Thyroid gland (tissue), 4 donors: ENCODE results near the gene DLGAP4. TPM values are rescaled to one million over a fixed set of nuclear protein-coding genes. Genes with fewer than 3 reads are reported as not detected.

ENCODE experiments used
- DNase-seq, 2 donors: peaks; one replicate each; pipeline ENCODE4 v3.0.0-alpha.2; 2019
- H3K27ac ChIP-seq, 3 donors: fragments of 200-600 bp; sonication (generic); 1 replicate in 2 of 3; 2 replicates in 1 of 3; pipeline ENCODE4 v1.5.1; 2016 to 2019; ENCODE audit warnings: mild to moderate bottlenecking in 1 of 3, moderate library complexity in 1 of 3
- H3K27me3 ChIP-seq: fragments of 200-600 bp; sonication (generic); one replicate; pipeline ENCODE4 v1.5.1; 2019
- H3K36me3 ChIP-seq, 2 donors: fragments of 200-600 bp; sonication (generic); one replicate each; pipeline ENCODE4 v1.5.1; 2016 to 2019
- H3K4me1 ChIP-seq, 2 donors: fragments of 200-600 bp; sonication (generic); one replicate each; pipeline ENCODE4 v1.5.1; 2017 to 2019
- H3K4me3 ChIP-seq, 3 donors: fragments of 200-600 bp; sonication (generic); replicated peaks in 1 of 3; 1 replicate in 2 of 3; 2 replicates in 1 of 3; pipeline ENCODE4 v1.5.1; 2016; ENCODE audit warnings: mild to moderate bottlenecking in 1 of 3
- H3K9me3 ChIP-seq: fragments of 200-600 bp; sonication (generic); one replicate; pipeline ENCODE4 v1.5.1; 2017
- POLR2A ChIP-seq, 2 donors: fragments of 450-650 bp; IDR thresholded peaks; one replicate each; pipeline ENCODE4 v1.6.1; 2017; ENCODE audit warnings: antibody characterized with exemption in 2 of 2, mild to moderate bottlenecking in 2 of 2, moderate library complexity in 1 of 2
- WGBS, 2 donors: methylation state at CpG; one replicate each; pipeline ENCODE4 v1.1.5; 2017; 5-methylcytosine and 5-hydroxymethylcytosine counted together
- intact Hi-C: fragments of 100-400 bp; cut with DNase I; formaldehyde crosslinking; loops from one replicate; pipeline ENCODE4 v1.15.1; 2023
- total RNA-seq, 4 donors: library from RNA; depleted of rRNA; stranded (reverse); fragments of >200 nt; gene quantifications; one replicate each; pipeline ENCODE4 v1.2.3, GENCODE V29; 2016
- TF ChIP-seq, protein P1 (sequence below), 6 experiments: fragments of 200-600 bp in 3 of 6; fragments of 450-650 bp in 3 of 6; sonication (generic) in 3 of 6; IDR thresholded peaks; one replicate each; pipeline ENCODE4 v1.5.1; 2016 to 2019; ENCODE audit warnings: antibody characterized with exemption in 6 of 6, mild to moderate bottlenecking in 2 of 6, inconsistent platforms in 1 of 6, moderate library complexity in 1 of 6

The DLGAP4 gene
- total RNA-seq, 4 donors from 2014 or later = 29.3 to 52.4 (median 41.5) TPM

DNA sequence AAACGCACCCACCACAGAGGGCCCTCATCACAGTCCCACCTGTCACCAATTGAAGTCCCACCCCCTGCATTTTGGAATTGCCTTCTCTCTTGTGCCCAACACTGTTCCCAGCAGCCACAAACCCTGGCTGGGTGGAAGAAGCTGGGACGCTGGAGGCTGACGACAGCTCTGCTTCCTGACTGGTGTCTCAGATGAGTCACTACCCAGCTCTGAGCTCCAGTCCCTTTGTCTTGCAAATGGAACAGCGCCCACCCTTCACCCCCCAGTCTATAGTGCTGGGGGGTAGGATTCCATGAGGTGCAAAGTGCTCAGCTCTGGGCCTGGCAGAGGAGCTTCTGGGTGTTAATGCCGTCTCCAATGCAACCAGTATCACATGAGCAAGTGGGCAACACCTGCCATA is 85.3 kb downstream of the DLGAP4 start:
- Histone ChIP-seq H3K36me3 (no peaks in the 10 kb centered on the region), H3K27me3 (no peaks in the 10 kb centered on the region), H3K4me3 (no peak overlapping the region), H3K4me1 (no peaks in the 10 kb centered on the region), H3K27ac (no peak overlapping the region), H3K9me3 (no peaks in the 10 kb centered on the region)
- no peak for DNase-seq
- TF ChIP-seq, protein P1, sequence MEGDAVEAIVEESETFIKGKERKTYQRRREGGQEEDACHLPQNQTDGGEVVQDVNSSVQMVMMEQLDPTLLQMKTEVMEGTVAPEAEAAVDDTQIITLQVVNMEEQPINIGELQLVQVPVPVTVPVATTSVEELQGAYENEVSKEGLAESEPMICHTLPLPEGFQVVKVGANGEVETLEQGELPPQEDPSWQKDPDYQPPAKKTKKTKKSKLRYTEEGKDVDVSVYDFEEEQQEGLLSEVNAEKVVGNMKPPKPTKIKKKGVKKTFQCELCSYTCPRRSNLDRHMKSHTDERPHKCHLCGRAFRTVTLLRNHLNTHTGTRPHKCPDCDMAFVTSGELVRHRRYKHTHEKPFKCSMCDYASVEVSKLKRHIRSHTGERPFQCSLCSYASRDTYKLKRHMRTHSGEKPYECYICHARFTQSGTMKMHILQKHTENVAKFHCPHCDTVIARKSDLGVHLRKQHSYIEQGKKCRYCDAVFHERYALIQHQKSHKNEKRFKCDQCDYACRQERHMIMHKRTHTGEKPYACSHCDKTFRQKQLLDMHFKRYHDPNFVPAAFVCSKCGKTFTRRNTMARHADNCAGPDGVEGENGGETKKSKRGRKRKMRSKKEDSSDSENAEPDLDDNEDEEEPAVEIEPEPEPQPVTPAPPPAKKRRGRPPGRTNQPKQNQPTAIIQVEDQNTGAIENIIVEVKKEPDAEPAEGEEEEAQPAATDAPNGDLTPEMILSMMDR (IDR thresholded peaks at IDR 0.05) = no peak
- TF ChIP-seq POLR2A (IDR thresholded peaks at IDR 0.05) = no peak
- intact Hi-C loops = no loop called here
- 19 to 34% methylated on average over 4 to 5 of the region's 5 CpGs for WGBS, 2 donors

DNA sequence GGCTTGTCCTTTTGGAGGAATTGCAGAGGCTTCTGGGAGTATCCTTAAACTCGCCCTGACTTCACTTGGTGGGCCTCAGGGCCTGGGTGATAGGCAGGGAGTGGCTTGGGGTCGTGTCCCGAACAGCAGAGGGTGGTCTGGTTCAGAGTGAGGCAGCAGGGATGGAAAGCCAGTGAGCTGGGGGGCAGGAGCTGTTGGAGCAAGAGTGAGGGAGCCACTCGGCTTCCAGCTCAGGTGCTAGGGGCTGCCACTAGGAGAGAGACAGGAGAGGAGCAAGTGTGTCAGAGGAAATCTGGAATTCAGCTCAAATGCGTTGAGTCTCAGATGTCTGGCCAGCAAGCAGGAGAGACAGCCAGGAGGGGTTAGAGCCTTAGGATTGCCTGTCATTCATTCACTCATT is 85.8 kb downstream of the DLGAP4 start:
- DNase-seq = no peak
- H3K4me3 ChIP-seq = no peak overlapping the region
- no peaks in the 10 kb centered on the region for H3K36me3 ChIP-seq
- TF ChIP-seq, protein P1 (IDR thresholded peaks at IDR 0.05) = no peak
- H3K4me1 ChIP-seq = no peaks in the 10 kb centered on the region
- 44 to 68% methylated on average over 5 of the region's 5 CpGs for WGBS, 2 donors
- intact Hi-C loops = no loop called here
- no peaks in the 10 kb centered on the region for H3K9me3 ChIP-seq
- H3K27ac ChIP-seq = no peak overlapping the region
- H3K27me3 ChIP-seq = no peaks in the 10 kb centered on the region

DNA sequence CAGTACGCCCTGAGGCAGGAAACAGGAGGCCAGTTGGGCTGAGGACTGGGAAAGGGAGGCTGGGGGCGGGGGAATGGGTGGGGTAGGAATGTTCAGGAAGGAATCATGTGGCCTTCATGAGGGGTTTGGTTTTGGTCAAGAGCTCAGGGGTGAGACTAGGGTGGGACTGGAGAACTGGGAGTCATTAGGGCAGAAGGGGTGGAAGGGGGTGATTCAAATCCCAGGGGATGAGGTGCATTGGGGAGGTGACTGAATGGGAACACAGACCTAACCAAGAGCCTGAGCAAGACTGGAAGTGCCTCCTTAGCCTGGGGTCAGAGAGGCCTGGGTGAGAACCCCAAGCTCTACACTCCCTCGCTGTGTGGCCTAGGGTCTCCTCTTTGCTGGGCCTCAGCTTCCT is 86.8 kb downstream of the DLGAP4 start:
- H3K4me1 ChIP-seq = no peaks in the 10 kb centered on the region
- H3K36me3 ChIP-seq = no peaks in the 10 kb centered on the region
- H3K27ac ChIP-seq = no peak overlapping the region
- TF ChIP-seq, protein P1 (IDR thresholded peaks at IDR 0.05) = no peak
- no peak for TF ChIP-seq POLR2A (IDR thresholded peaks at IDR 0.05)
- H3K4me3 ChIP-seq = no peak overlapping the region
- whole genome bisulfite sequencing, 2 donors = 81 to 85% methylated on average over 3 of the region's 3 CpGs
- H3K27me3 ChIP-seq = no peaks in the 10 kb centered on the region
- DNase-seq = no peak
- H3K9me3 ChIP-seq = no peaks in the 10 kb centered on the region
- intact Hi-C loops = no loop called here

DNA sequence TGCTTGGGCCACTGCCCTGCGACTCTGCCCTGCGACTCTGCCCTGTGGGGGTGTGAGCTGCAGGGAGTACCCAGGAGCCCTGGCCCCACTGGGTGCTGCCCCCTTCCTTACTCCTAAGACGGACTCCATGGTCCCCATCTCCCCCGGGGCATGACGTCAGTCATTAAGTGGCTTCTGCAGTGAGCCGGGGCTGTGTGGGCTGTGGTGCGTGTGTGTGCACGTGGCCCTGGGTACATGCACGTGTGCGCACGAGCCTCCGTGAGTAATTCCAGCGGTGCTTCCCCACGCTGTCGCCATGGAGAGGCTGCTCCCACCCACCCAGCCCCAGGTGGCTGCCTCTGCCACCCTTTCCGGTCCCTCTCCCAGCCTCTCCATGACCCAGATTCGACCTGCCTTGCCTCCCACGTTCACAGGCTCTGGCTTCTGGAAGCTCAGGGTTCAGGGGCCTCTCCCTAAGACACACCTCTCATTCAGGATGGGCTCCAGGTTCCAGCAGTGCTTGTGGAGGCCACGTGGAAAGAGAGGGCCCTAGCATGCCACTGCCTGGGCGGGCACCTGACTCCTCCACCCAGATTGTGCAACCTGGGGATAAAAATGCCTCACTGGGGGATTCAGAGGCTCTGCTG is 88.3 kb downstream of the DLGAP4 start:
- 52 to 66% methylated on average over 11 to 15 of the region's 20 CpGs for WGBS, 2 donors
- Histone ChIP-seq H3K27ac (no peak overlapping the region), H3K27me3 (no peaks in the 10 kb centered on the region), H3K36me3 (no peaks in the 10 kb centered on the region), H3K4me3 (no peak overlapping the region), H3K4me1 (no peaks in the 10 kb centered on the region), H3K9me3 (no peaks in the 10 kb centered on the region)
- TF ChIP-seq POLR2A (IDR thresholded peaks at IDR 0.05) = no peak
- TF ChIP-seq, protein P1 (IDR thresholded peaks at IDR 0.05) = no peak
- no peak for DNase-seq
- intact Hi-C loops = no loop called here

DNA sequence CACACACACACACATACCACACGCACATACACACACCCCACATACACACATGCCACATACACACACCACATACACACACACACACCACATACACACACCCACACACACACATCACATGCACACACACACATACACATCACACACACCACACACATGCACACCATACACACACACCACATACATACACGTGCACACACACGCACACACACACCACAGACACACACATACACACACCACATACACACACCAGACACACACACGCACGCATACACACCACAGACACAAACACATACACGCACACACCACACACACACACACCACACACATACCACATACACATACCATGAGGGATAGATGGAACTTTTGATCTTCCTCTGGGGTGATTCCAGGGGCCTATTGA is 90.2 kb downstream of the DLGAP4 start:
- Histone ChIP-seq H3K4me1 (no peaks in the 10 kb centered on the region), H3K4me3 (no peak overlapping the region), H3K27me3 (no peaks in the 10 kb centered on the region), H3K36me3 (no peaks in the 10 kb centered on the region), H3K27ac (no peak overlapping the region), H3K9me3 (no peaks in the 10 kb centered on the region)
- intact Hi-C loops = no loop called here
- TF ChIP-seq, protein P1 (IDR thresholded peaks at IDR 0.05) = no peak
- TF ChIP-seq POLR2A (IDR thresholded peaks at IDR 0.05) = no peak
- DNase-seq = no peak
- 79 to 80% methylated on average over 6 of the region's 6 CpGs for WGBS, 2 donors
